HCT116 (cell line): ENCODE results near the gene MBOAT1. TPM values are rescaled to one million over a fixed set of nuclear protein-coding genes. Genes with fewer than 3 reads are reported as not detected.
A peak's percentile ranks its signal among the peaks of the same experiment; 100 is the strongest.

Source experiments
- ATAC-seq: fragments of 200-7000 bp; cut with Tn5 transposase; 2 replicates; pipeline ENCODE4 v1.9.1; 2020; ENCODE audit warnings: mild to moderate bottlenecking, moderate library complexity
- BruUV-seq: library from RNA; stranded (reverse); fragments of 400-500 nt; replicated peaks from 2 replicates; lab custom pipeline; 2021; lab: Mats Ljungman, UMichigan
- CTCF ChIA-PET: fragments of 300-600 bp; sonication (Branson Sonifier 250); formaldehyde crosslinking; loops from one replicate; lab custom pipeline; 2021; ENCODE audit warnings: antibody characterized with exemption; lab: Charles Lee
- POLR2A ChIA-PET: fragments of 300-600, 350-600 bp; sonication (Branson Sonifier 250); formaldehyde crosslinking; loops from one replicate; lab custom pipeline; 2021; ENCODE audit warnings: antibody characterized with exemption; lab: Charles Lee
- RAD21 ChIA-PET, 2 experiments: fragments of 300-600 bp; sonication (Branson Sonifier 250); formaldehyde crosslinking; loops; one replicate each; lab custom pipeline; 2023; ENCODE audit warnings: low total read pairs in 2 of 2; ENCODE audit not compliant: uncharacterized antibody in 2 of 2, unreplicated experiment in 2 of 2, low non-redundant PET in 1 of 2; lab: Charles Lee
- DNase-seq: peaks from one replicate; pipeline ENCODE4 v3.0.0-alpha.2; 2010; ENCODE audit warnings: low read depth, low spot score
- H2AFZ ChIP-seq: fragments of 200-600 bp; shearing (Covaris generic), sonication (generic); 2 replicates; pipeline ENCODE4 v1.6.1; 2017; ENCODE audit warnings: low read depth, mixed run types, mixed read lengths, antibody characterized with exemption, low read length; ENCODE audit not compliant: poor library complexity, severe bottlenecking
- H3K27ac ChIP-seq: 2 replicates; pipeline ENCODE4 v1.5.1; 2012; ENCODE audit warnings: low read depth, low read length
- H3K27me3 ChIP-seq: fragments of 200-600 bp; sonication (generic); 2 replicates; pipeline ENCODE4 v1.6.1; 2016; ENCODE audit warnings: mixed run types, low read length, mixed read lengths; ENCODE audit not compliant: insufficient read depth
- H3K36me3 ChIP-seq, 2 experiments: fragments of 200-500 bp in 1 of 2; fragments of 200-600 bp in 1 of 2; sonication (Bioruptor generic) in 1 of 2; sonication (generic) in 1 of 2; 2 replicates each; pipeline versions ENCODE4 v1.5.1 to v1.6.1; 2014 to 2016; ENCODE audit warnings: low read length in 2 of 2, inconsistent platforms in 1 of 2, mixed read lengths in 1 of 2, mixed run types in 1 of 2; ENCODE audit not compliant: insufficient read depth in 2 of 2, control insufficient read depth in 1 of 2
- H3K4me1 ChIP-seq, 2 experiments: fragments of 200-600 bp in 1 of 2; sonication (generic) in 1 of 2; 2 replicates each; pipeline versions ENCODE4 v1.5.1 to v1.6.1; 2012 to 2017; ENCODE audit warnings: low read length in 2 of 2, inconsistent platforms in 1 of 2, mild to moderate bottlenecking in 1 of 2, mixed read lengths in 1 of 2, mixed run types in 1 of 2, moderate library complexity in 1 of 2; ENCODE audit not compliant: insufficient read depth in 2 of 2, control insufficient read depth in 1 of 2
- H3K4me2 ChIP-seq: fragments of 200-600 bp; sonication (generic); 2 replicates; pipeline ENCODE4 v1.6.1; 2017; ENCODE audit warnings: mixed run types, low read length, mixed read lengths
- H3K4me3 ChIP-seq, 2 experiments: fragments of 200-600 bp in 1 of 2; sonication (generic) in 1 of 2; replicated peaks in 1 of 2; 2 replicates each; pipeline ENCODE4 v1.5.1; 2011 to 2016; ENCODE audit warnings: low read length in 2 of 2, control low read depth in 1 of 2, low read depth in 1 of 2, mild to moderate bottlenecking in 1 of 2, mixed read lengths in 1 of 2, mixed run types in 1 of 2
- H3K79me2 ChIP-seq: fragments of 200-600 bp; sonication (generic); 2 replicates; pipeline ENCODE4 v1.6.1; 2017; ENCODE audit warnings: mild to moderate bottlenecking, mixed run types, low read length, moderate library complexity, mixed read lengths; ENCODE audit not compliant: insufficient read depth
- H3K9ac ChIP-seq: fragments of 200-600 bp; sonication (generic); 2 replicates; pipeline ENCODE4 v1.6.1; 2016; ENCODE audit warnings: low read length, mixed read lengths
- H3K9me2 ChIP-seq: fragments of 200-600 bp; sonication (generic), shearing (Covaris generic); 2 replicates; pipeline ENCODE4 v1.6.1; 2017; ENCODE audit warnings: mixed run types, mild to moderate bottlenecking, moderate library complexity; ENCODE audit not compliant: insufficient read depth
- H3K9me3 ChIP-seq, 2 experiments: fragments of 200-500 bp in 1 of 2; fragments of 200-600 bp in 1 of 2; sonication (Bioruptor generic) in 1 of 2; sonication (generic) in 1 of 2; 2 replicates each; pipeline ENCODE4 v1.6.1; 2014 to 2017; ENCODE audit warnings: low read length in 2 of 2, mixed read lengths in 2 of 2, inconsistent platforms in 1 of 2, low read depth in 1 of 2, mild to moderate bottlenecking in 1 of 2, mixed run types in 1 of 2, moderate library complexity in 1 of 2; ENCODE audit not compliant: control insufficient read depth in 1 of 2, insufficient read depth in 1 of 2
- H4K20me1 ChIP-seq: fragments of 200-600 bp; sonication (generic), shearing (Covaris generic); 2 replicates; pipeline ENCODE4 v1.6.1; 2017; ENCODE audit warnings: mixed run types, mild to moderate bottlenecking, moderate library complexity; ENCODE audit not compliant: insufficient read depth
- CBX3 ChIP-seq: IDR thresholded peaks from 2 replicates; pipeline ENCODE4 v1.6.1; 2012; ENCODE audit warnings: low read depth
- CEBPB ChIP-seq: IDR thresholded peaks from 2 replicates; pipeline ENCODE4 v1.6.1; 2012; ENCODE audit warnings: low read depth
- CTCF ChIP-seq, 3 experiments: fragments of 200-600 bp in 1 of 3; sonication (generic) in 1 of 3; IDR thresholded peaks in 2 of 3; conservative IDR thresholded peaks in 1 of 3; 2 replicates each; pipeline ENCODE4 v1.5.1; 2012 to 2017; ENCODE audit warnings: low read depth in 2 of 3, low read length in 2 of 3, antibody characterized with exemption in 1 of 3, borderline replicate concordance in 1 of 3, control low read depth in 1 of 3, mild to moderate bottlenecking in 1 of 3, mixed read lengths in 1 of 3, mixed run types in 1 of 3, moderate library complexity in 1 of 3; ENCODE audit not compliant: insufficient read depth in 1 of 3
- EZH2phosphoT487 ChIP-seq: fragments of 200-600 bp; IDR thresholded peaks from 2 replicates; pipeline ENCODE4 v1.6.1; 2018; ENCODE audit warnings: antibody characterized with exemption, borderline replicate concordance
- POLR2A ChIP-seq: IDR thresholded peaks from 2 replicates; pipeline ENCODE4 v1.7.0; 2011; ENCODE audit warnings: borderline replicate concordance; ENCODE audit not compliant: insufficient read depth, insufficient read length; ENCODE audit errors: extremely low read depth
- POLR2AphosphoS5 ChIP-seq: IDR thresholded peaks from 2 replicates; pipeline ENCODE4 v1.6.1; 2011; ENCODE audit warnings: mild to moderate bottlenecking, low read depth, low read length, moderate library complexity
- RAD21 ChIP-seq: IDR thresholded peaks from 2 replicates; pipeline ENCODE4 v1.6.1; 2012; ENCODE audit warnings: low read depth, mild to moderate bottlenecking
- REST ChIP-seq: IDR thresholded peaks from 2 replicates; pipeline ENCODE4 v1.6.1; 2012; ENCODE audit warnings: low read depth
- SIN3A ChIP-seq: IDR thresholded peaks from 2 replicates; pipeline ENCODE4 v1.6.1; 2012; ENCODE audit warnings: low read depth
- SRF ChIP-seq: IDR thresholded peaks from 2 replicates; pipeline ENCODE4 v1.6.1; 2012; ENCODE audit warnings: low read depth
- TCF7L2 ChIP-seq: IDR thresholded peaks from 2 replicates; pipeline ENCODE4 v1.7.0; 2011; ENCODE audit warnings: borderline replicate concordance, inconsistent platforms; ENCODE audit not compliant: insufficient read depth, insufficient read length; ENCODE audit errors: extremely low read depth
- YY1 ChIP-seq: IDR thresholded peaks from 2 replicates; pipeline ENCODE4 v1.6.1; 2011; ENCODE audit warnings: low read length, low read depth, moderate library complexity, mild to moderate bottlenecking; ENCODE audit not compliant: insufficient replicate concordance; ENCODE audit errors: extremely low read depth
- ZBTB33 ChIP-seq: IDR thresholded peaks from 2 replicates; pipeline ENCODE4 v1.6.1; 2011; ENCODE audit warnings: mild to moderate bottlenecking, low read length, moderate library complexity; ENCODE audit not compliant: insufficient replicate concordance; ENCODE audit errors: extremely low read depth
- ZFX ChIP-seq: fragments of 450-650 bp; IDR thresholded peaks from 2 replicates; pipeline ENCODE4 v1.6.1; 2017
- ZNF274 ChIP-seq: fragments of 200-500 bp; sonication (Bioruptor generic); IDR thresholded peaks from 2 replicates; pipeline ENCODE4 v1.6.1; 2014; ENCODE audit warnings: mild to moderate bottlenecking, low read depth, low read length, inconsistent platforms
- intact Hi-C: fragments of 100-400 bp; cut with micrococcal nuclease; formaldehyde crosslinking; loops from 2 replicates; pipeline ENCODE4 v1.10.0; 2022
- total RNA-seq: library from RNA; stranded (reverse); gene quantifications from one replicate; pipeline ENCODE4 v1.2.1, GENCODE V29; 2021; ENCODE audit not compliant: unreplicated experiment

The MBOAT1 gene
- total RNA-seq, 1 experiment from 2014 or later: 11.7 TPM

- Histone ChIP-seq H3K4me2 (no peak overlapping the region), H3K9me3 (no peaks in the 10 kb centered on the region), H3K9me2 (no peaks in the 10 kb centered on the region), H3K36me3 (no peaks in the 10 kb centered on the region), H3K4me3 (no peak overlapping the region), H3K27ac (no peak overlapping the region), H3K4me1 (peaks cover 0 to 14% of the 10 kb centered on the region in 2 experiments; a peak in 2 of 4 replicates), H3K9ac (no peak overlapping the region), H3K79me2 (no peaks in the 10 kb centered on the region), H3K27me3 (no peaks in the 10 kb centered on the region), H2AFZ (peak overlapping the region; percentile 49), H4K20me1 (no peaks in the 10 kb centered on the region)
- CTCF ChIA-PET: no interaction called here
- RAD21 ChIA-PET: no interaction called here
- ATAC-seq: no peak
- POLR2A ChIA-PET: no interaction called here
- DNase-seq: no peak
- TF ChIP-seq YY1 (no peak), CEBPB (no peak), ZNF274 (no peak), SRF (no peak), REST (no peak), CTCF (IDR thresholded peaks at IDR 0.05 in 2 of 3, conservative IDR thresholded peaks at IDR 0.05 in 1 of 3; ENCODE audit: borderline replicate concordance in 1 of 3, insufficient read depth in 1 of 3, low read depth in 2 of 3, low read length in 2 of 3) (no peak), ZBTB33 (no peak), POLR2A (no peak), CBX3 (no peak), TCF7L2 (no peak), EZH2phosphoT487 (no peak), ZFX (no peak), RAD21 (no peak), POLR2AphosphoS5 (no peak), SIN3A (no peak)
- intact Hi-C loops: no loop called here
- BruUV-seq: no TSS peak
These were observed 43.2 kb upstream of the MBOAT1 start for GRCh38 chr6:20255428-20255827.
